Measurements from ENCODE around the gene HES7. TPM values are rescaled to one million over a fixed set of nuclear protein-coding genes. Genes with fewer than 3 reads are reported as not detected.

Gene HES7
- total and polyA plus RNA-seq, 9 of the 15 experiments (the other 6 are each of a cell fraction or from before 2014, with no cell fraction given) = 0.03 to 1.7 (median 0.14) TPM; not detected in 1

GRCh38 chr17:8153525-8153956 is 29.6 kb upstream of the HES7 start:
- Histone ChIP-seq H2AFZ (ENCODE audit: low read depth, low read length) (peak overlapping the region; percentile 78), H3K36me3 (ENCODE audit: control insufficient read depth, insufficient read depth, low read length) (peaks cover 18% of the 10 kb centered on the region; the same call in 1 of the 3 replicates), H3K4me1 (replicated peaks in 1 of 2; ENCODE audit: control insufficient read depth in 2 of 2, insufficient read depth in 2 of 2, low read length in 2 of 2) (peaks cover 33 to 84% of the 10 kb centered on the region in 2 experiments), H3K4me2 (ENCODE audit: insufficient read depth, low read length) (peak overlapping the region; percentile 89), H3K27me3 (ENCODE audit: control insufficient read depth in 2 of 2, insufficient read depth in 2 of 2, low read length in 2 of 2) (no peaks in the 10 kb centered on the region), H3K79me2 (ENCODE audit: control insufficient read depth, insufficient read depth, low read length) (peaks cover 43% of the 10 kb centered on the region), H3K9ac (ENCODE audit: insufficient read depth in 1 of 2, low read depth in 2 of 2, low read length in 2 of 2) (peak overlapping the region; percentile 75 to 89), H3K9me1 (ENCODE audit: control insufficient read depth, insufficient read depth, low read length) (no peaks in the 10 kb centered on the region), H4K20me1 (replicated peaks; ENCODE audit: control insufficient read depth, insufficient read depth, low read length) (0 out of 2 replicates have a peak, but pooled peaks cover 4% of the 10 kb centered on the region), H3K27ac (ENCODE audit: extremely low read depth, low read depth, low read length) (peak overlapping the region; percentile 94), H3K4me3 (peak overlapping the region; percentile 35), H3K9me3 (replicated peaks; ENCODE audit: control insufficient read depth, insufficient read depth, low read depth, low read length) (no peaks in the 10 kb centered on the region)
- CTCF ChIA-PET (ENCODE audit: low intra/inter-chr PET ratio) = no interaction called here
- 0% methylated on average over 9 of the region's 13 CpGs for WGBS (ENCODE audit: insufficient coverage, low coverage, missing lambda C conversion rate)
- in situ Hi-C loops (cut with MboI) (no loop called here), intact Hi-C loops (cut with micrococcal nuclease) (no loop called here)
- POLR2A ChIA-PET = interaction anchor here (0.5 to 8.6 kb wide), 9 partner anchors 9 to 467 kb away, joined by 3 to 105 read pairs (median 3); partner anchors contain the start of genes HES7 and VAMP2
- ATAC-seq = peak; percentile 3; the same call in 1 of the 3 replicates
- DNase-seq (ENCODE audit: extremely low read depth in 1 of 4, low spot score in 3 of 4) = peak in 2 of 4 experiments; percentile 46 to 83
- no TSS peak for BruUV-seq (replicated peaks)
- FAIRE-seq = peak; percentile 85
- TF ChIP-seq MAX (CRISPR knock-in tag; IDR thresholded peaks at IDR 0.05) (0 out of 2 replicates have a peak, but pooled peaks have one; percentile 25), L3MBTL2 (IDR thresholded peaks at IDR 0.05) (peak; percentile 24; the same call in 1 of the 2 replicates), ZNF121 (CRISPR knock-in tag; conservative IDR thresholded peaks at IDR 0.05) (no peak), REST (IDR thresholded peaks at IDR 0.05; ENCODE audit: borderline replicate concordance) (0 out of 2 replicates have a peak, but pooled peaks have one; percentile 12), REST (CRISPR knock-in tag; IDR thresholded peaks at IDR 0.05; ENCODE audit: low read depth) (no peak), JUND (IDR thresholded peaks at IDR 0.05; ENCODE audit: borderline replicate concordance, low read depth, low read length) (peak; percentile 39; the same call in 1 of the 2 replicates), JUND (tag; IDR thresholded peaks at IDR 0.05; ENCODE audit: borderline replicate concordance, low read depth, low read length) (no peak; the same call in 2 of the 3 replicates), CREM (IDR thresholded peaks at IDR 0.05; ENCODE audit: low read depth) (peak; percentile 44; the same call in 1 of the 2 replicates), EGR1 (conservative IDR thresholded peaks at IDR 0.05) (peak; percentile 32), FOXJ2 (tag; IDR thresholded peaks at IDR 0.05) (no peak), ZNF431 (CRISPR knock-in tag; IDR thresholded peaks at IDR 0.05) (no peak), MEIS2 (IDR thresholded peaks at IDR 0.05; ENCODE audit: partially characterized antibody) (peak; percentile 22), USF1 (CRISPR knock-in tag; IDR thresholded peaks at IDR 0.05) (peak; percentile 87), MYC (IDR thresholded peaks at IDR 0.05; ENCODE audit: low read depth, low read length) (0 out of 2 replicates have a peak, but pooled peaks have one; percentile 23), MYC (CRISPR knock-in tag; IDR thresholded peaks at IDR 0.05; ENCODE audit: borderline replicate concordance, low read depth) (no peak)

Measured in K562 (cell line).